GM21526 (cell line): ENCODE measurements around the gene ABHD12.

Experiments
- ATAC-seq: cut with Tn5 transposase; IDR thresholded peaks from one replicate; pipeline ENCODE4 v1.9.1; 2021; ENCODE audit warnings: moderate library complexity; ENCODE audit not compliant: unreplicated experiment, low FRiP score

ABHD12 gene

GRCh38 chr20:25382704-25383370 is 7.8 kb downstream of the ABHD12 start:
- ATAC-seq: no peak

- ATAC-seq: no peak
These were observed 9.6 kb downstream of the ABHD12 start for GRCh38 chr20:25380945-25381614.

GRCh38 chr20:25378884-25379733 is 11.5 kb downstream of the ABHD12 start:
- ATAC-seq: no peak

- ATAC-seq: no peak
These were observed 12.3 kb downstream of the ABHD12 start for GRCh38 chr20:25378189-25378883.

GRCh38 chr20:25376886-25377285 is 13.7 kb downstream of the ABHD12 start:
- no peak for ATAC-seq

GRCh38 chr20:25376236-25376635 is 14.4 kb downstream of the ABHD12 start:
- ATAC-seq: no peak

- ATAC-seq: no peak
These were observed 15.8 kb downstream of the ABHD12 start for GRCh38 chr20:25374842-25375241.

- no peak for ATAC-seq
These were observed 17.9 kb downstream of the ABHD12 start for GRCh38 chr20:25372584-25373336.

- no peak for ATAC-seq
These were observed 20.7 kb downstream of the ABHD12 start for GRCh38 chr20:25369971-25370370.

- no peak for ATAC-seq
These were observed 21.1 kb downstream of the ABHD12 start for GRCh38 chr20:25369529-25369928.

GRCh38 chr20:25368976-25369375 is 21.7 kb downstream of the ABHD12 start:
- ATAC-seq: no peak

- ATAC-seq: no peak
These were observed 22.1 kb downstream of the ABHD12 start for GRCh38 chr20:25368526-25368925.

GRCh38 chr20:25364879-25365699 is 25.5 kb downstream of the ABHD12 start:
- ATAC-seq: no peak

GRCh38 chr20:25364180-25364788 is 26.4 kb downstream of the ABHD12 start:
- no peak for ATAC-seq

GRCh38 chr20:25361287-25361683 is 29.4 kb downstream of the ABHD12 start:
- ATAC-seq: no peak

- no peak for ATAC-seq
These were observed 29.9 kb downstream of the ABHD12 start for GRCh38 chr20:25360631-25361286.

GRCh38 chr20:25356271-25356933 is 34.2 kb downstream of the ABHD12 start:
- no peak for ATAC-seq

- no peak for ATAC-seq
These were observed 34.8 kb downstream of the ABHD12 start for GRCh38 chr20:25355866-25356265.
